Measurements from ENCODE around the gene RPS28.
"Not testable (repeated sequence)": the region's sequence is repeated elsewhere in the genome, so short reads cannot be mapped to it uniquely, and the experiment has no call there.

The RPS28 gene

DNA sequence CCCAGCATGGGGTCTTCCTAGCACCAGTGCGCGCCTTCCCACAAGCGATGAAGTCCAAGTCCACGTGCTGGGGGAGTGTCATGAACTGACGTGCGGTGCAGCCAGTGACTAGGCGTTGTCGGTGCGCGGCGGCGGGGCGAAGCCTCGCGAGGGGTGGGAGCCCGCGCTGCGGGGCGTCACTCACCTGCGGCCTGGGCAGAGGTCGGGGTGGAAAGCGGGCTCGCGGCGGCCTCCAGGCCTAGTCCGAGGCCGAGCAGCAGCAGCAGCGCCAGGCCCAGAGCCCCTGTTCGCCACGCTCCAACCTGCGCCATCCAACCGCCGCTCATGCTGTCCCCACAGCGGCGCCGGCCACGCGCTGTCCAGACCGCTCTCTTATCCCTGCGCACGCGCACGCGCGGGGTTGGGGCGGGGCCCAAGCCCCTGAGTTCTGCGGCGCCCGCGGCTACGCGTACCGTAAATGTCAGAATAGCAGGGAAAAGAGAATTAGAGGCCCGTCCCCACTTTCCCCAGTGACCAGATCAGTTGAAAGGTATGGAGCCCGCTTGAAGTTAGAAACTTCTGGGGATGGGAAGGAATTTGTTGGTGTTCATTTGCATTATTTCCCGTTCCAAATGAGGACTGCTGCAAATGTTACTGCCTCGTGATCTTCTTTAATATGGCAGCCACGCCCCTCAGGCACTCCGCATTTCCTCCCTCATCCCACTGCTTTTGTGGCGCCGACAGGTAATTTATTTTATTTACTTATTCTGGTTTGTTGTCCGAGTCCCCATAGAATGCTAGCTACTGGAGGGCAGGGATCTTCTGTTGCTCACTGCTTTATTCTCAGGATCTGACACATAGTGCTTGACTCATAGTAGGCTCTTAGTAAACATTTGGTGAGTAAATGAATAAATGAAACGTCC, 13.1 kb upstream of the RPS28 start, which contains the start of gene CD320:
CD320 (minus strand) TSS at position 394 of the 902 bp plus-strand sequence; CDS start at position 326, 68 bp downstream.
- H3K4me3 ChIP-seq (ENCODE audit: extremely low read depth, insufficient read depth, low read length, poor library complexity, severe bottlenecking), result peak within 1 kb of the TSS; percentile 55
- 0 to 1% methylated on average over 35 to 47 of the region's 63 CpGs for WGBS, 2 experiments (ENCODE audit: insufficient coverage in 2 of 2)
- H3K9me3 ChIP-seq (ENCODE audit: control insufficient read depth, low read length), result no peaks in the 10 kb centered on the region
- H3K36me3 ChIP-seq (ENCODE audit: control insufficient read depth, insufficient read depth, low read length), result peaks cover 46% of the 10 kb centered on the region
- peaks cover 4% of the 10 kb centered on the region for H3K4me1 ChIP-seq (ENCODE audit: control insufficient read depth, insufficient read depth, low read length, poor library complexity, severe bottlenecking)
- peak within 1 kb of the TSS; percentile 62 for H3K27ac ChIP-seq (ENCODE audit: low read depth, low read length, severe bottlenecking)

DNA sequence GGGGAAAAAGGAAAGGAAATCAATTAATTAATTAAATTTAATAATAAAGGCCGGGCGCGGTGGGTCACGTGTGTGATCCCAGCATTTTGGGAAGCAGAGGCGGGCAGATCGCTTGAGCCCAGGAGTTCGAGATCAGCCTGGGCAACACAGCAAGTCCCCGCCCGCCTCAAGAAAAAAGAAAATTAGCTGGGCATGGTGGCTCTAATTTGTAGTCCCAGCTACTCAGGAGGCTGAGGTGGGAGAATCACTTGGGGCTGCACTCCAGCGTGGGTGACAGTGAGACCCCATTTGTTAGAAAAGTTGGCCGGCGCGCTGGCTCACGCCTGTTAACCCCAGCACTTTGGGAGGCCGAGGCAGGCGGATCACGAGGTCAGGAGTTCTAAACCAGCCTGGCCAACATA, 12.4 kb upstream of the RPS28 start:
- Histone ChIP-seq H3K27ac (ENCODE audit: low read depth, low read length, severe bottlenecking) (no peak overlapping the region), H3K4me3 (ENCODE audit: extremely low read depth, insufficient read depth, low read length, poor library complexity, severe bottlenecking) (peak overlapping the region; percentile 55), H3K4me1 (ENCODE audit: control insufficient read depth, insufficient read depth, low read length, poor library complexity, severe bottlenecking) (peaks cover 4% of the 10 kb centered on the region), H3K36me3 (ENCODE audit: control insufficient read depth, insufficient read depth, low read length) (peaks cover 49% of the 10 kb centered on the region), H3K9me3 (ENCODE audit: control insufficient read depth, low read length) (no peaks in the 10 kb centered on the region)
- 75 to 81% methylated on average over 14 to 15 of the region's 17 CpGs for WGBS, 2 experiments (ENCODE audit: insufficient coverage in 2 of 2)

DNA sequence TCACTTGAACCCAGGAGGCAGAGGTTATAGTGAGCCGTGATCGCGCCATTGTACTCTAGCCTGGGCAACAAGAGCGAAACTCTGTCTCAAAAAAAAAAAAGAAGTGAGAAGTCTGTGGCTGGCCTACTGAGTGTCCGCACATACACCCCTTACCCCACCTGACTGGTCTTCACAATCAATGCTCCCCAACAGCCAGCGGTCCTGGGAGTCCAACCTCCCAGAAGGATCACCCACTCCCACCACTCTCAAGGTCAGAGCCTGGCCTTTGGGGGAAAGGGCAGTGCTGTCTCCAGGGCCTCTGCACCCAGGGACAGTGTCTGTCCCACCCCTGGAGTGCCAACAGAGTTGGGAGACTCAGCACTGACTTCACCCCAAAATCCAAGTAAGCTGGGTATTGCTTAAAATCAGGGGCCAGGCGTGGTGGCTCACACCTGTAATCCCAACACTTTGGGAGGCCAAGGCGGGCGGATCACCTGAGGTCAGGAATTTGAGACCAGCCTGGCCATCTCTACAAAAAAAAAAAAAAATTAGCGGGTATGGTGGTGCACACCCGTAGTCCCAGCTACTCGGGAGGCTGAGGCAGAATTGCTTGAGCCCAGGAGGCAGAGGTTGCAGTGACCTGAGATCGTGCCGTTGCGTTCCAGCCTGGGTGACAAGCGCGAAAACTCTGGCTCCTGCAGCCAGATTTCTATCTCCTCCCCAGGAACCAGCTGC, 10.8 kb upstream of the RPS28 start:
- H3K4me3 ChIP-seq (ENCODE audit: extremely low read depth, insufficient read depth, low read length, poor library complexity, severe bottlenecking), result no peak overlapping the region
- peaks cover 63% of the 10 kb centered on the region for H3K36me3 ChIP-seq (ENCODE audit: control insufficient read depth, insufficient read depth, low read length)
- H3K4me1 ChIP-seq (ENCODE audit: control insufficient read depth, insufficient read depth, low read length, poor library complexity, severe bottlenecking), result peaks cover 4% of the 10 kb centered on the region
- H3K9me3 ChIP-seq (ENCODE audit: control insufficient read depth, low read length), result no peaks in the 10 kb centered on the region
- WGBS, 2 experiments (ENCODE audit: insufficient coverage in 2 of 2), result 95 to 98% methylated on average over 13 to 16 of the region's 17 CpGs
- no peak overlapping the region for H3K27ac ChIP-seq (ENCODE audit: low read depth, low read length, severe bottlenecking)

DNA sequence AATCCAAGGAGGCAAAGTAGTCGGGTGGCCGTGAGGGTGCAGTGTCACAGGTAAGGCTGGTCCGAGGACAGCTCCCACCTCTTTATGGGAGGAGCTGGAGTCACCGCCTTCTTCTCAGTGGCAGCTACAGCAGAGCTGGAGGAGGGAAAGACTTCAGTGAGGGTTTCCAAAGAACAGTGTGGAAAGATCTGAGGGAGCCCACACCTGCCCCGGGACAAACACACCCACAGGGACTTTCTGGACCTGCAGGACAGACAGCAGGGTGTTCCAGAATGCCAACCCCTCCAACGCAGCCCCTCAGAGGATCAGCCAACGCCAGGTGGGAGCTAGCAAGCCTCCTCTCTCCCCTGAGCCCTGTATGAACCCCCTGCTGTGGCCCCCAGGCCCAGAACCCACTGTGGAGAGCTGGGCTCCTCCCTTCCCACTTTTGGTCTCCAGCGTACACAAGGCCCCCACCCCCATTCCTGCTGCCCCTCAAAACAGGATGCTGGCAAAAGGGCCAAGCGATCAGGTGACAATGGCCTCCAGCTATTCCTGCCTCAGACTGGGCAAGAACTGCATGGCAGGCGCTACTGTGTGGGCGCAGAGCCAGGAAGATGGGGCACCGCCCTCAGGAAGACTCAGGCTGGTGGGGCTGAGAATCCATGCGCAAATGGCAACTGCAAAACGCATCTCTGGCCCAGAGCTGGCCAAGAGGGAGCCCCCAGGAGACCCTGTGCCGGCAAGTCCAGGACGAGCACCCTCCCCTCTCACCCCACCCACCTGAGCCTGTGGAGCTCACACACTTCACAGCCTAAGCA, 9.6 kb upstream of the RPS28 start:
- WGBS, 2 experiments (ENCODE audit: insufficient coverage in 2 of 2), result 88 to 89% methylated on average over 9 to 11 of the region's 16 CpGs
- H3K4me3 ChIP-seq (ENCODE audit: extremely low read depth, insufficient read depth, low read length, poor library complexity, severe bottlenecking), result no peak overlapping the region

DNA sequence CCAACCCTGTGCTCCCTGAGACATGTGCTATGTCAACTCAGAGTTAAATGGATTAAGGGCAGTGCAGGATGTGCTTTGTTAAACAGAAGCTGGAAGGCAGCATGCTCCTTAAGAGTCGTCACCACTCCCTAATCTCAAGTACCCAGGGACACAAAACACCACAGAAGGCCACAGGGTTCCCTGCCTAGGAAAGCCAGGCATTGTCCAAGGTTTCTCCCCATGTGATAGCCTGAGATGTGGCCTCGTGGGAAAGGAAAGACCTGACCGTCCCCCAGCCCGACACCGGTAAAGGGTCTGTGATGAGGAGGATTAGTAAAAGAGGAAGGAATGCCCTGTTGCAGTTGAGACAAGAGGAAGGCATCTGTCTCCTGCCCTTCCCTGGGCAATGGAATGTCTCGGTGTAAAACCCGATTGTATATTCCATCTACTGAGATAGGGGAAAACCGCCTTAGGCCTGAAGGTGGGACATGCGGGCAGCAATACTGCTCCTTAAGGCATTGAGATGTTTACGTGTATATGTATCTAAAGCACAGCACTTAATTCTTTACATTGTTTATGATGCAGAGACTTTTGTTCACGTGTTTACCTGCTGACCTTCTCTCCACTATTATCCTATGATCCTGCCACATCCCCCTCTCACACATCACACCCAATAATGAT, 6.2 kb upstream of the RPS28 start:
- H3K27ac ChIP-seq (ENCODE audit: low read depth, low read length, severe bottlenecking); H3K4me3 ChIP-seq (ENCODE audit: extremely low read depth, insufficient read depth, low read length, poor library complexity, severe bottlenecking); H3K9me3 ChIP-seq (ENCODE audit: control insufficient read depth, low read length): not testable (repeated sequence)
- H3K36me3 ChIP-seq (ENCODE audit: control insufficient read depth, insufficient read depth, low read length), result peaks cover 65% of the 10 kb centered on the region
- H3K4me1 ChIP-seq (ENCODE audit: control insufficient read depth, insufficient read depth, low read length, poor library complexity, severe bottlenecking), result peaks cover 13% of the 10 kb centered on the region
- WGBS, 2 experiments (ENCODE audit: insufficient coverage in 2 of 2), result 90 to 96% methylated on average over 8 of the region's 11 CpGs

More for the DNA sequence above, 9.6 kb upstream of the RPS28 start:
- Histone ChIP-seq H3K36me3 (ENCODE audit: control insufficient read depth, insufficient read depth, low read length) (peaks cover 64% of the 10 kb centered on the region), H3K9me3 (ENCODE audit: control insufficient read depth, low read length) (no peaks in the 10 kb centered on the region), H3K4me1 (ENCODE audit: control insufficient read depth, insufficient read depth, low read length, poor library complexity, severe bottlenecking) (peaks cover 3% of the 10 kb centered on the region), H3K27ac (ENCODE audit: low read depth, low read length, severe bottlenecking) (no peak overlapping the region)

DNA sequence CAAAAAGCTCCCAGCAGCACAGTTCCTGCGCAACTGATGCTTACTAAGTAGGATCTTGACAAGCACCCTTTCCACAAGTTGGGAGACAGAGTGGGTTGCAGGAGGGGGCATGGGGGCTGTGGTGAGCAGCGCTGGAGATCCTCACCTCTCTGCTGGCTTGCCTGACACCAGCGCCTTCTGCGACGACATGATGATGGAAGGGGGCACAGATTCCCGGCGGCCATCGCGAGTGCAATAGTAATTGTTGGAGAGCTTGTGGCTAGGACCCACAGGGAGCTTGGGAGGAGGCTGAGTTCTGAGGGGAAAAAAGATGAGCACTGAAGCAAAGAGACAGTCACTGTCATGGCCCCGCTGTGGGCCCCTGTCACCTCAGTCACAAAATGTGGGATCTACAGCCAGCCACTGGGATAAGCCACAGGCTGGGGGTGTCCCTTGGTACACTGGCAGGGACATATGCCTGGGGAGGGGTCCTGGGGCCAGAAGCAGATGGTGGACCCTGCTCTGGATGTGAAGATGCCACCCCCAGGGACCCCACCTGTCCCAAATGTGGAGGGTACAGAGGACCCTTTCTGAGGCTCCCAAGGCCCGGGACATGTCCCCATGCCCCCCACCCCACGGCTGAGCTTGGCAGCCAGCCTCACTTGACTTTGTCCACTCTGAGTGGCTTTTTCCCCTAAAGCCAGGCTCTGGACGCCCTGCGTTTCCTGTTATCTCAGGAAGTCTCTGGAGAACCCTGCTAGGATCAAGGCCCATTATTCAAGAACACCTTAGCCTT, 4.8 kb upstream of the RPS28 start:
- WGBS, 2 experiments (ENCODE audit: insufficient coverage in 2 of 2), result 86 to 87% methylated on average over 13 to 14 of the region's 14 CpGs
- Histone ChIP-seq H3K36me3 (ENCODE audit: control insufficient read depth, insufficient read depth, low read length) (peaks cover 51% of the 10 kb centered on the region), H3K4me3 (ENCODE audit: extremely low read depth, insufficient read depth, low read length, poor library complexity, severe bottlenecking) (no peak overlapping the region), H3K4me1 (ENCODE audit: control insufficient read depth, insufficient read depth, low read length, poor library complexity, severe bottlenecking) (peaks cover 16% of the 10 kb centered on the region), H3K9me3 (ENCODE audit: control insufficient read depth, low read length) (no peaks in the 10 kb centered on the region), H3K27ac (ENCODE audit: low read depth, low read length, severe bottlenecking) (no peak overlapping the region)

DNA sequence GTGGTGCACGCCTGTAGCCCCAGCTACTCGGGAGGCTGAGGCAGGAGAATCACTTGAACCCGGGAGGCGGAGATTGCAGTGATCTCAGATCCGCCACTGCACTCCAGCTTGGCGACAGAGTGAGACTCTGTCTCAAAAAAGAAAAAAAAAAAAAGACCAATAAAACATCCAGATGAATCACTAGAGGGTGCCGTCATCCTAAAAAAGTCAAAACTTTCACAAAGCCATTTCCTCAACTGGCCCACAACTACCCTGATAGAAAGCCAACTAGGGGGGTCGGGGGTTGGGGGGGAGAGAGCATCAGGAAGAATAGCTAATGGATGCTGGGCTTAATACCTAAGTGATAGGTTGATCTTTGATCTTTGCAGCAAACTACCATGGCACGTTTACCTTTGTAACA, 2.5 kb upstream of the RPS28 start:
- not testable (repeated sequence) for H3K4me3 ChIP-seq (ENCODE audit: extremely low read depth, insufficient read depth, low read length, poor library complexity, severe bottlenecking); H3K9me3 ChIP-seq (ENCODE audit: control insufficient read depth, low read length); H3K27ac ChIP-seq (ENCODE audit: low read depth, low read length, severe bottlenecking)
- 92 to 100% methylated on average over 1 to 7 of the region's 9 CpGs for WGBS, 2 experiments (ENCODE audit: insufficient coverage in 2 of 2)
- Histone ChIP-seq H3K4me1 (ENCODE audit: control insufficient read depth, insufficient read depth, low read length, poor library complexity, severe bottlenecking) (peaks cover 16% of the 10 kb centered on the region), H3K36me3 (ENCODE audit: control insufficient read depth, insufficient read depth, low read length) (peaks cover 51% of the 10 kb centered on the region)

DNA sequence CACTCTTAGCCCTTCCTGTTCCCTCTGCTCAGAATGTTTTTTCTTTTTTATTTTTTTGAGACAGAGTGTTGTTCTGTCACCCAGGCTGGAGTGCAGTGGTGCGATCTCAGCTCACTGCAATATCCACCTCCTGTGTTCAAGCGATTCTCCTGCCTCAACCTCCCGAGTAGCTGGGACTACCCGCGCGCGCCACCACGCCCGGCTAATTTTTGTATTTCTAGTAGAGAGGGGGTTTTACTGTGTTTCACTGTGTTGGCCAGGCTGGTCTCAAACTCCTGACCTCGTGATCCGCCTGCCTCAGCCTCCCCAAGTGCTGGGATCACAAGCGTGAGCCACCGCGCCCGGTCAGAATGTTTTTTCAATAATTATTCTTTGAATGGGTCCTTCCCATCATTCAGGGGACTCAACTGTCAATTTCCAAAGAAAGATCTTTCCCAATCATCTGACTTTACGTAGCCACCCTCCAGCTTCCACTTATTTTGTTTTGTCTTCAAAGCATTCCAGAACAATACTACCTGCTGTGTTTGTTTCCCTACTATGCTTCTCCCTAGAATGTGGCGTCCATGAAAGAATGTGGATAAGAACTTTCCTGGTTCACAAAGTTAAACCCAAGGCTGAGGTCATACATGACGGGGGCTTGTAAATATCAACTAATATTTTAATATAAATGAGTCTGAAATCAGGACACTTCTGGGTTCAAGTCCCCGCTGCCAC, 1.3 kb upstream of the RPS28 start:
- 76% methylated on average over 7 to 9 of the region's 19 CpGs for WGBS, 2 experiments (ENCODE audit: insufficient coverage in 2 of 2)
- Histone ChIP-seq H3K27ac (ENCODE audit: low read depth, low read length, severe bottlenecking) (peak overlapping the region; percentile 87), H3K9me3 (ENCODE audit: control insufficient read depth, low read length) (no peaks in the 10 kb centered on the region), H3K36me3 (ENCODE audit: control insufficient read depth, insufficient read depth, low read length) (peaks cover 54% of the 10 kb centered on the region), H3K4me3 (ENCODE audit: extremely low read depth, insufficient read depth, low read length, poor library complexity, severe bottlenecking) (peak overlapping the region; percentile 96), H3K4me1 (ENCODE audit: control insufficient read depth, insufficient read depth, low read length, poor library complexity, severe bottlenecking) (peaks cover 16% of the 10 kb centered on the region)

DNA sequence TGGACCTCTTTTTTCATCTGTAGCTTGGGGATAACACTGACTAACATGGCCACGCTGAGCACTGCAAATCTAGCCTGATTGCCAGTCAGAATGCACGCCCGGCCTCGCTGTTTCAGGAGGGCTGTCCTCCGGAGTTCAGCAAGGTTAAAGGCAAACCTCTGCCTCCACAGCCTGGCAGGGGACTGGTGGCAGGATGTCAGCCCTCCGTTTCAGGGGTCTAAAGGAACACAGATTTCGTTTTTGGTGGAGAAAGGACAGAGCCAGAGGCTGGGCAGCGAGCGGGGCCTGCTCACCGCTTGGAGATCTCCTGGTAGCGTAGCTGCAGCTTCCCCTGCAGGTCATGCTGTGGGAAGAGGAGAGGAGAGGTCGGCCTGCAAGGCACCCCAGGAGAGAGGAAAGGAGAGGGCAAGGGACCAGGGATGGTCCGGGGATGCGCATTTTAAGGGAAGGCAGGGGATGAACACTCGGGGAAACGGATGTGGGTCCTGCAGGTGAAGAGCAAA, 681 bp upstream of the RPS28 start:
- 2% methylated on average over 16 of the region's 16 CpGs for WGBS, 2 experiments (ENCODE audit: insufficient coverage in 2 of 2)
- H3K4me1 ChIP-seq (ENCODE audit: control insufficient read depth, insufficient read depth, low read length, poor library complexity, severe bottlenecking), result peaks cover 16% of the 10 kb centered on the region
- peak overlapping the region; percentile 87 for H3K27ac ChIP-seq (ENCODE audit: low read depth, low read length, severe bottlenecking)
- no peaks in the 10 kb centered on the region for H3K9me3 ChIP-seq (ENCODE audit: control insufficient read depth, low read length)
- peaks cover 50% of the 10 kb centered on the region for H3K36me3 ChIP-seq (ENCODE audit: control insufficient read depth, insufficient read depth, low read length)
- peak overlapping the region; percentile 96 for H3K4me3 ChIP-seq (ENCODE audit: extremely low read depth, insufficient read depth, low read length, poor library complexity, severe bottlenecking)

Measured in mesodermal cell (in vitro differentiated cells).